22Rv1 (cell line): Measurements from ENCODE around the gene CNTN1.

Experiments used
- CTCF ChIP-seq: fragments of 450-650 bp; IDR thresholded peaks from 2 replicates; pipeline ENCODE4 v1.5.1; 2017; ENCODE audit warnings: mild to moderate bottlenecking
- ZFX ChIP-seq: fragments of 450-650 bp; IDR thresholded peaks from 2 replicates; pipeline ENCODE4 v1.6.1; 2017; ENCODE audit warnings: antibody characterized with exemption, borderline replicate concordance

GRCh38 chr12:41051954-41052353 lies 359.7 kb downstream of the CNTN1 start:
- TF ChIP-seq CTCF (no peak), ZFX (no peak)
